HG02798 (cell line): ENCODE results near the gene OAS2.
A peak's percentile ranks its signal among the peaks of the same experiment; 100 is the strongest.

Source experiments
- ATAC-seq: cut with Tn5 transposase; IDR thresholded peaks from one replicate; pipeline ENCODE4 v1.9.1; 2021; ENCODE audit warnings: mild to moderate bottlenecking; ENCODE audit not compliant: unreplicated experiment, poor library complexity

The OAS2 gene, protein sequence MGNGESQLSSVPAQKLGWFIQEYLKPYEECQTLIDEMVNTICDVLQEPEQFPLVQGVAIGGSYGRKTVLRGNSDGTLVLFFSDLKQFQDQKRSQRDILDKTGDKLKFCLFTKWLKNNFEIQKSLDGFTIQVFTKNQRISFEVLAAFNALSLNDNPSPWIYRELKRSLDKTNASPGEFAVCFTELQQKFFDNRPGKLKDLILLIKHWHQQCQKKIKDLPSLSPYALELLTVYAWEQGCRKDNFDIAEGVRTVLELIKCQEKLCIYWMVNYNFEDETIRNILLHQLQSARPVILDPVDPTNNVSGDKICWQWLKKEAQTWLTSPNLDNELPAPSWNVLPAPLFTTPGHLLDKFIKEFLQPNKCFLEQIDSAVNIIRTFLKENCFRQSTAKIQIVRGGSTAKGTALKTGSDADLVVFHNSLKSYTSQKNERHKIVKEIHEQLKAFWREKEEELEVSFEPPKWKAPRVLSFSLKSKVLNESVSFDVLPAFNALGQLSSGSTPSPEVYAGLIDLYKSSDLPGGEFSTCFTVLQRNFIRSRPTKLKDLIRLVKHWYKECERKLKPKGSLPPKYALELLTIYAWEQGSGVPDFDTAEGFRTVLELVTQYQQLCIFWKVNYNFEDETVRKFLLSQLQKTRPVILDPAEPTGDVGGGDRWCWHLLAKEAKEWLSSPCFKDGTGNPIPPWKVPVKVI

DNA sequence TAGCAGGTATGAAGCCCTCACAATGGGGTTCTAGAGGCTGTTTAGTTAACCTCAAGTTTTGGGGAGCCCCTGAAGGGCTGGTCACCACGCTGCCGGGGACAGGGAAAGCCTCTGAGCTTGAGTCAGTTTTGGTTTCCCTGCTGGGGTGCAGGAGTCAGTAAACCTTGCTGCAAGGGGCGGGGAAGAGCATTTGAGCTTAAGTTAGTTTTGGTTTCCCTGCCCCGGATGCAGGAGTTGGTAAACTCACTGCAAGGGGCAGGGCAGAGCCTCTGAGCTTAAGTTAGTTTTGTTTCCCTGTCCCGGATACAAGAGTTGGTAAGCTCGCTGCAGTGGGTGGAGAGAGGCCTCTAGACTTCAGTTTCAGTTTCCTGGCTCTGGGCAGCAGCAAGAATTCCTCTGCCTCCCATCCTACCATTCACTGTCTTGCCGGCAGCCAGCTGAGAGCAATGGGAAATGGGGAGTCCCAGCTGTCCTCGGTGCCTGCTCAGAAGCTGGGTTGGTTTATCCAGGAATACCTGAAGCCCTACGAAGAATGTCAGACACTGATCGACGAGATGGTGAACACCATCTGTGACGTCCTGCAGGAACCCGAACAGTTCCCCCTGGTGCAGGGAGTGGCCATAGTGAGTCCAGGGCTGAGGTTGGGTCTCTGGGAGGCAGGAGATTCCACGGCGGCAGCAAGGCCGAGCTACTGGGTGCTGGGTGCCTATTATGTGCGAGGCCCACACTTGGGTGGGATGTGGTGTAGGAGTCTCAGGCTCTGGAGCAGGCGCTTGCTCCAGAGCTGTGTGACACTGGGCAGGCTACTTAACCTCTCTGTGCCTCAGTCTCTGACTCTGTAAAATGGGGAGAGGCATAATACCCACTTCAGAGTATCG, at the start of gene OAS2:
Gene OAS2, plus strand, starts transcription at position 357 of the 878 bp plus-strand sequence. Its CDS starts 90 bp downstream, at position 447.
- ATAC-seq, result peak; percentile 89

DNA sequence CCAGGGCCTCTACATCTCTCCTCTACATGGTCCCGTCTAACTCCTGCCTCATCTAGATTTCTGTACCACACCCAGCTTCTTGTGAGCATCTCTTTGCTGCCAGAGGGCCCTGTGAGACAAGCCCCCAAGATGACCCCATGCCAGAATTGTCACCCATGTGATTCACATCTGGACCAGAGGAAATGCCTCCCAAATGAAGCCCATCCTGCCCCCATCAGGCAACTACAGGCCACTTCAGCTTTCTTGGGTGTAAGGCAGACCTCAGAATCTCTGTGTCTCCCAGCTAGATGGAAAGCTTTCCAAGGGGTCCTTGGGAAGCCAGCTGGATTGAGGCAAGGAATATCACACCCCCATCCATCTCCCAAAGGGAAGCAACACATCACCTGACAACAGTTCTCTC, 49.3 kb upstream of the OAS2 start:
- no peak for ATAC-seq

DNA sequence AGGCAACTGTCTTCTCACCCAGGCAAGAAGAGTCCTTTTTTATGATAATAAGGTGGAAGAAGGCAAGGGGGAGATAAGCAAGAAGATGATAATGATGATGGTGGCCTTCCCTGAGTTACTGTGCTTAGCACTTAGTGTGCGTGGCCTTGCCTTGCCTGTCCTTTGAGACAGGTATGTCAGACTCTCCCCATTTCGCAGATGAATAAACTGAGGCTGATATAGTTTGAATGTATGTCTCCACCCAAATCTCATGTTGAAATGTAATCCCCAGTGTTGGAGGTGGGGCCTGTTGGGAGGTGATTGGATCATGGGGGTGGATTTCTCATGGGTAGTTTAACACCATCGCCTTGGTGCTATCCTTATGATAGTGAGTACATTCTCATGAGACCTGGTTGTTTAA, 48.6 kb upstream of the OAS2 start:
- ATAC-seq, result no peak

DNA sequence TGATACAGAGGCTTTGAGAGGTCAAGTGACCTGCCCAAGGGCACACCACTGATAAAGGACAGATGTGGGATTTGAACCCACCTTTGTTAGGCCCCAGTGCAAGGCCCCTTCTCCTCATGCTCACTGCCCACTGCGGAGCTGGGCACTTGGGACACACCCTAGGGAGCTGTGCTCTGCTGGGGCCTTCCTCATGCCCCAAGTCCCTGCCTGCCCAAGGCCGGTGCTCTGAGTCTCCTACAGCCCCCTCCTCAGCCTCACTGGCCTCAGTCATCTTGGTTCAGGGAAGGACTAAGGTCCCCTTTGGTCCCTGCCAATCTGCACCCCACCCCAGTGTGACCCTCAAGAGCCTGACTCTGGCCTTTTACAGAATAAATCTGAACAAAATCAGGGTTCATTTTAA, 48.0 kb upstream of the OAS2 start:
- no peak for ATAC-seq

DNA sequence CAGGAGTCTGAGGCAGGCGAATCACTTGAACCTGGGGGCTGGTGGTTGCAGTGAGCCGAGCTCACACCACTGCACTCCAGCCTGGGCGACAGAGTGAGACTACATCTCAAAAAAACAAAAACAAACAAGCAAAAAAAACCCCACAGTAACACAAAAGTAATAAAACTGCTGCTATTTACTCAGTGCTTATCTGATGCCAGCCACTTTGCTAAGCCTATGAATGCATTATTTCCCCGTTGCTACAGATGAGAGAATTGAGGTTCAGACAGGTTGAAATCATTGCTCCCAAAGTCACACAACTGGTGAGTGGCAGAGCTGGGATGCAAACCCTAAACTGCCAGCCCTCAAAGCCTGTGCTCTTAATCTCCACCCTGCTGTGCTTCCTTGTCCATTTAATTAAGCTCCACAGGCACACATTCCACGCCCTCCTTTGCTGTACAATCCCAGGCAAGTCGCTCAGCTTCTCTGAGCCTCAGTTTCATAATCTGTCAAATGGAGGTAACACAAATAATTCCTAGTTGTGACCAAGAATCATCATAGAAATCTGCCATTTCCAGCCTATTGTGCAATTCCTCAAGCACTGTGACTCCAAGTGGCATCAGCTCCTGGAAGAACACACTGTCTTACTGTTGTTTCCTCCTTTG, 45.7 kb upstream of the OAS2 start:
- no peak for ATAC-seq

DNA sequence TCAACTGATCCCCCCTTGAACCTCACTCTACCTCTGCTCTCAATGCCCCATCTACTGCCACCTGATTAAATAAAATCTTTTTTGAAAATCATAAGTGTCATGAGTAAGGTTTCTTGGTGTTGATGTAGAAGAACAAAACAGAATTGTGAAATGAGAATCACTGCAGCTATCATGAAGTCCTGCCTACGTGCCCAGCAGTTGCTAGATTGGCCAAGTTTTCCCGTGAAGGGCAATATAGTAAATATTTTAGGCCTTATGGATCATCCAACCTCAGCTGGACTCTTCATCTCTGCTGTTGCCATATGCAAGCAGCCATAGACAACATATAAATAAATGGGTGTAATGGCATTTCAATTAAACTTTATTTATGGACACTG, 45.2 kb upstream of the OAS2 start:
- no peak for ATAC-seq

DNA sequence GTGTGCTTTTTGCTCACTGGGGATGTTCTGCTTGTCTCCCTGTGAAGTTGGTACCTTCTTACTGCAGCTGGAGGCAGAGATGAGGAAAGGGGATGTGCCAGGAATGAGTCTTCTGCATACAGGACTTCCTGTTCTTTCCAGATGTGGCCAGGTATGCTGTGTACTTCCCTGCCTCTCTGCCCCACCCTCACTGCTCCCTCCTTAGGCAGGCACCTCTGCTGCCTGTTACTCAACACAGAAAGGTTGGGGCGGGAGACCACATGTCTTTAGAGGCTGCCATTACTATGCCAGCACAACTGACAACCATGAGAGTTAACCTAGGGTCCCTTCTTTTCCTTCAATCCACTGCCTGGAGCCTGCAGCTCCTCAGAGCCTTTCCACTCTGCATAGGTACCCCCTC, 42.1 kb upstream of the OAS2 start:
- ATAC-seq, result no peak

- no peak for ATAC-seq
Measured at GRCh38 chr12:112936927-112937326, 41.4 kb upstream of the OAS2 start.

- peak; percentile 37 for ATAC-seq
Measured at GRCh38 chr12:112937741-112938719, 40.3 kb upstream of the OAS2 start, which contains the start of gene OAS3. Gene OAS3, plus strand, starts transcription at chr12:112938474. Its CDS starts 57 bp downstream, at chr12:112938531.

GRCh38 chr12:112938751-112939150, 39.6 kb upstream of the OAS2 start:
- ATAC-seq, result no peak

GRCh38 chr12:112939761-112940381, 38.4 kb upstream of the OAS2 start:
- peak; percentile 62 for ATAC-seq

GRCh38 chr12:112941528-112942335, 36.6 kb upstream of the OAS2 start:
- no peak for ATAC-seq

GRCh38 chr12:112942572-112942971, 35.7 kb upstream of the OAS2 start:
- ATAC-seq, result no peak

DNA sequence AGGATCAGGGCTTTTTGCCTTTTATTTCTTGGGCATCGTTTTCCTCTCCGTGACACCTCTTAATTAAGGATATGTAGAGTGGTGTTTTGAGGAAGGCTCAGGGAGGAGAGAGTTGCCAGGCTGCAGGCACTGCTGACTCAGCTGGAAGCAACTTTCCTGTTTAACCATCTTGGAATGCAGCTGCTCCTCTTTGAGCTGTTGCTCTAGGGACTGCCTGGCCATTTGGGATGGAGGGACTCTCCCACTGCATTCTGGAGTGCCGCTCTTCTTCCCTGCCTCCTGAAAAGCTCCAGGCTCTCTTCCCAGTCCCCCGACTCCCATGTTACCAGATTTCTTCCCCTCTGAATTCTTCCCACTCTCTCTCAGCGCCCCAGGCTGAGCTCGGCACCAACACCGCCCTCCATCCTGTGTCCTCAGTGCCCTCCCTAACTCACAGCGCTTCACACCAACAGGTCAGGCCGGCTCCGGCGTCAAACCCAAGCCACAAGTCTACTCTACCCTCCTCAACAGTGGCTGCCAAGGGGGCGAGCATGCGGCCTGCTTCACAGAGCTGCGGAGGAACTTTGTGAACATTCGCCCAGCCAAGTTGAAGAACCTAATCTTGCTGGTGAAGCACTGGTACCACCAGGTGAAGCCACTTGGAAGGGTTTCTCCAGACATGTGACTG, 34.2 kb upstream of the OAS2 start:
- ATAC-seq, result no peak

DNA sequence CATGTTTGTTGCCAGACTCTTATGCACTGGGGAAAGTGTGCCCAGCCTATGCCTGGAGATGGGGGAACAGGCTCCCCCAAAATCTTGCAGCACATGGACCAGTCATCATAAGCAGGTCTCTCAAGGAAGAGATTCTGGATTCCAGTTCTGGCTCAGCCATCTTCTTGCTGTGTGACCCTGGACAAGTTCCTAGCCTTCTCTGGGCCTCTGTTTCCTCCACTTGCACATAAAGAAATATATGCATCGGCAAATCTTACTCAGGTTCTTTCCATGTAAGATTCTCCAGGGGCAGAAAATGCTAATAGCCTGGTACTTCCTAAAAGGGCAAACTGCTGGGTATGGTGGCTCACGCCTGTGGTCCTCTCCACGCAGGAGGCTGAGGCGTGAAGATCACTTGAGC, 32.8 kb upstream of the OAS2 start:
- ATAC-seq, result no peak

DNA sequence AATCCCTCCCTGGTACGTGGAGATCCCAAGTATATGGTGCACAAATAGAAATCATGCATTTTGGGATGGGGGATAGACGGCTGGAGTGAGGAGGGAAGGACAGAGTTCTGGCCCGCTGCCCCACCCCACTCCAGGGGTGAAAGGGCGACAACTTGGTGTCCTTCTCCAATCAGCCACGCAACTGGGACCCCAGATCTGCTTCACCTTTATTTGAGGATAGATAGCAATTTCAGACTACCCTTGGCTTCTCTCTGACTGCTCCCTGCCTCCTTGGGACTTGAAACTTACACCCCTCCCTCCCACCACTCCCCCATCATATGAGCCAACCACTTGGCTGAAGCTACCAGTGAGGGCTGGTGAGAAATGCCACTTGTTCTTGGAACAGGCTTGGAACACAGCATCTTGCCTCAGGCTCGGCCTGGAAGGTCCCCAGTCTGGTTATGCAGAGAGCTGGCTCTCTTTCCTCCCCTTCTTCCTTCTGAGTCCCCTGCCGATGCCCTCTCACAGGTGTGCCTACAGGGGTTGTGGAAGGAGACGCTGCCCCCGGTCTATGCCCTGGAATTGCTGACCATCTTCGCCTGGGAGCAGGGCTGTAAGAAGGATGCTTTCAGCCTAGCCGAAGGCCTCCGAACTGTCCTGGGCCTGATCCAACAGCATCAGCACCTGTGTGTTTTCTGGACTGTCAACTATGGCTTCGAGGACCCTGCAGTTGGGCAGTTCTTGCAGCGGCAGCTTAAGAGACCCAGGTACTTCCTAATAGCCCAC, 31.9 kb upstream of the OAS2 start:
- ATAC-seq, result no peak

DNA sequence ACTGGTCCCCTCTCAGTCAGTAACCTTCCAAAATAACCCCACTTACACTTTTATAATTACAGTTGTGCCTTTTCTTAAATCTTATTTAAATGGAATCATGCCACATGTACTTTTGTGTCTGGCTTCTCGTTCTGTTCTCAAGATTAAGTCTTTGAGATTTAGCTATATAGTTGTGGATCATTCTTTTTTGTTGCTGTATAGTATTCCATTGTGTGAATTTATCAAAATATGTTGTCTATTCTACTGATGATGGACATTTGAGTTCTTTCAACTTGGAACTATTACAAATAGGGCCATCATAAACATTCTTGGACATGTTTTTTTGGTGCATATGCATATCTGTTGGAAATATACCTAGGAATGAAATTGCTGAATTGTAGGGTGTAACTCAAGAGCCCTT, 31.0 kb upstream of the OAS2 start:
- ATAC-seq, result no peak
